Mononuclear cell (primary cell): Measurements from ENCODE around the gene MOV10. TPM values are rescaled to one million over a fixed set of nuclear protein-coding genes. Genes with fewer than 3 reads are reported as not detected.

Source experiments
- H3K27me3 ChIP-seq: 2 replicates; pipeline ENCODE4 v1.6.0; 2011; ENCODE audit warnings: low read length, control low read depth; ENCODE audit not compliant: insufficient read depth
- H3K4me1 ChIP-seq: 2 replicates; pipeline ENCODE4 v1.5.1; 2011; ENCODE audit warnings: mild to moderate bottlenecking, low read length, control low read depth; ENCODE audit not compliant: insufficient read depth
- H3K4me3 ChIP-seq: 2 replicates; pipeline ENCODE4 v1.5.1; 2011; ENCODE audit warnings: mild to moderate bottlenecking, low read length, moderate library complexity
- H3K9me3 ChIP-seq: 2 replicates; pipeline ENCODE4 v1.5.1; 2011; ENCODE audit warnings: low read depth, mild to moderate bottlenecking, control low read depth, low read length
- total RNA-seq: library from RNA; depleted of rRNA; stranded (reverse); fragments of >200 nt; gene quantifications from one replicate; pipeline ENCODE4 v1.2.3, GENCODE V29; 2012

MOV10 gene
- total RNA-seq, 1 donor = 27.2 TPM

DNA sequence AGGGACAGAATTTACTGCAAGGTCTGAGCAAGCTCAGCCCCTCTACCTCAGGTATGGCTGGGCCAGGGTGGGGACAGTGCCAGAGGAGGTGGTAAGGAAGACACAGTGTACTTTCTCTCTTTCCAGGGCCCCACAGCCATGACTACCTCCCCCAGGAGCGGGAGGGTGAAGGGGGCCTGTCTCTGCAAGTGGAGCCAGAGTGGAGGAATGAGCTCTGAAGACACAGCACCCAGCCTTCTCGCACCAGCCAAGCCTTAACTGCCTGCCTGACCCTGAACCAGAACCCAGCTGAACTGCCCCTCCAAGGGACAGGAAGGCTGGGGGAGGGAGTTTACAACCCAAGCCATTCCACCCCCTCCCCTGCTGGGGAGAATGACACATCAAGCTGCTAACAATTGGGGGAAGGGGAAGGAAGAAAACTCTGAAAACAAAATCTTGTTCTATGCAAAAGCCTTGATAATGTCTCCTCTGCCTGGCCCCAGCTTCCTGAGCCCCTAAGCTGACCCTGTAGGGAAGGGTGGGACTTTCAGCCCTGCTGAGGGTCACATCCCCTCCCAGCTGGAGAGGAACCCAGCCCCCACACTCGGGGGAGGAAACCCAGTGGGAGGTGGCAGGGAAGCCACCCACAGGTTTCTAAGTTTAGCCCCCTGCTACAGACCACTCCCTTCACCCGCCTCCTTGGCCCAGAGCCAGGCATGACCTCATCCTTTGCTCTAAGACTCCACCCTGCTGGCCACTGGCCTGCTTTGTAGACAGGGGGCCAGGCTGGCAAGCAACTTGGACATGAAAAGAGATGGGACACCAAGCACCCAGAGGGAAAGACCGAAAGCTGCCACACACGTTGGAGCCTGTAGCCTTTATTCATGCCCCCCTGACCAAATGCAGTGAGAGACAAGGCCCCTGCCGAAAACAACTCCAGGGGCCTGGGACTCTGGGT is 26.1 kb downstream of the MOV10 start:
- H3K4me3 ChIP-seq = no peak overlapping the region
- peaks cover 58% of the 10 kb centered on the region for H3K4me1 ChIP-seq

DNA sequence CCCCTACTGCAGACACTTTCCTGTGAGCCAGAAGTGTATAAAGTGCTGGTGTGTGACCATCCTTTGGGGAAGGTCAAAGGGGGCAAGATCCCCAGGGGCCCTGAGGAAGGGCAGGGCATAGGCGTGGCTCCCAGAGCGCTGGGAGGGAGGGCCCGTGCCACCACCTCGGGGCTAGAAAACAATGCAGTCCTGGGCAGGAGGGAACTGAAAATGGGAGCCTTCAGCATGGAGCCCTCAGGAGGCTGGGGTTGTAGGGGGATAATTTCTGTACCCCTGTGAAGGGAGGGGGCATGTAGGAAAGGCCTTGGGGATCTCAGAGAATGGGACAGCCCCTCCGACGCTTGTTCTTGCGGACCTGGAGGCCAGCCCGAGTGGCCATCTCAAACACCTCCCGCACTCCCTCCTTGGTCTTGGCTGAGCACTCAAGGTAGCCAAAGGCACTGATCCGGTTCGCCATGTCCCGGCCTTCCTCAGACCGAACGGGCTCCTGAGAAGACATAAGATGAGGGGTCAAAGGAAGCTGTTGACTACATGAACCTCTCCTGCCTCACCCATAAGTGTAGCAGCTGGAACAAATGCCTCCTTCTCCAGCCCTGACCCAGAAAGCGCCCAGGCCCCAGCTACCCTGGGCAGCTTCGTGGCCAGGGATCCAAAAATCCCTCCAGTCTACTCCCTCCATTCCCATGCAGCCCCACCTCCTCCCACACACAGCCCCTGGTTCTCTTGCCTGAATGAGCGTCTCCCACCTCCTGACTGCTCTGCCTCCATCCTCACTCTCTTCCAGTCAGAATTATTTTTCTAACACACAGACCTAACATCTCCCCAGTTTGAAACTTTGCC is 27.0 kb downstream of the MOV10 start:
- no peak overlapping the region for H3K4me3 ChIP-seq
- no peaks in the 10 kb centered on the region for H3K27me3 ChIP-seq
- no peaks in the 10 kb centered on the region for H3K9me3 ChIP-seq
- peaks cover 66% of the 10 kb centered on the region for H3K4me1 ChIP-seq

More for the DNA sequence above, 26.1 kb downstream of the MOV10 start:
- Histone ChIP-seq H3K27me3 (no peaks in the 10 kb centered on the region), H3K9me3 (no peaks in the 10 kb centered on the region)

- peaks cover 69% of the 10 kb centered on the region for H3K4me1 ChIP-seq
- no peaks in the 10 kb centered on the region for H3K27me3 ChIP-seq
- H3K9me3 ChIP-seq = no peaks in the 10 kb centered on the region
- no peak overlapping the region for H3K4me3 ChIP-seq
Measured at GRCh38 chr1:112702067-112702395, 27.6 kb downstream of the MOV10 start.

DNA sequence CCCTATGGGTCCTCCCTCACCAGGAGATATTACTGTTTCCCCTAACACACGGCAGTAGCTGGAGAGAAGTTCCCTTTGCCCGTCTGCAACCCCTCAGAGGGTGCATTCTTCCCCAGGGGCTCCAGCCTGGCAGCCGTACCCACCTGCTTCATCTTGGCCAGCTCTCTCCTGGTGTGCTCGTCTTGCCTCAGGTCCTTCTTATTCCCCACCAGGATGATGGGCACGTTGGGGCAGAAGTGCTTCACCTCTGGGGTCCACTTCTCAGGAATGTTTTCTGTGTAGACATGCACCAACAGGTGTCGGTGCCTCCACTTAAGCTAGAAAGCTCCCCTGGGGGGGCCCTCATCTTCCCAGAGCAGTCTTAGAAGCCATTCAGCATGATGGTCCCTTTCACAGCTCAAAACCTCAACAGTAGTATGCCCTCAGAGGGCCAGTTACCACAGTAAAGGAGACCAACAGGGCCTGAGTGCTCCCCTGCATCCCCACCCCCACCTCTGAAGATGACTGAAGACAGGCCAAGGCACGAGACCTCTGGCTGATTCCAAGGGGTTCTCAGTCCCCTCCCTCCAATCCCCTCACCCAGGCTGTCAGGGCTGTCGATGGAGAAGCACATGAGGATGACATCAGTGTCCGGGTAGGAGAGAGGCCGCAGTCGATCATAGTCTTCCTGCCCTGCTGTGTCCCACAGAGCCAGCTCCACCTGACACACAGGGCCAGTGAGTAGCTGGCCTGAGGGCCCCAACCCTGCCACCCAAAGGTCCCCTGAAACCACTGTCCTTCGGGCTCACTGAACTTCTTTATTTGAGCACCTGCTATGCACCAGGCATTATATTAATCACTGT is 28.2 kb downstream of the MOV10 start:
- H3K4me1 ChIP-seq = peaks cover 73% of the 10 kb centered on the region

GRCh38 chr1:112703706-112704105 is 29.2 kb downstream of the MOV10 start:
- Histone ChIP-seq H3K4me1 (peaks cover 73% of the 10 kb centered on the region), H3K9me3 (no peaks in the 10 kb centered on the region), H3K27me3 (no peaks in the 10 kb centered on the region), H3K4me3 (no peak overlapping the region)

More for the DNA sequence above, 28.2 kb downstream of the MOV10 start:
- no peaks in the 10 kb centered on the region for H3K9me3 ChIP-seq
- H3K4me3 ChIP-seq = no peak overlapping the region
- no peaks in the 10 kb centered on the region for H3K27me3 ChIP-seq

DNA sequence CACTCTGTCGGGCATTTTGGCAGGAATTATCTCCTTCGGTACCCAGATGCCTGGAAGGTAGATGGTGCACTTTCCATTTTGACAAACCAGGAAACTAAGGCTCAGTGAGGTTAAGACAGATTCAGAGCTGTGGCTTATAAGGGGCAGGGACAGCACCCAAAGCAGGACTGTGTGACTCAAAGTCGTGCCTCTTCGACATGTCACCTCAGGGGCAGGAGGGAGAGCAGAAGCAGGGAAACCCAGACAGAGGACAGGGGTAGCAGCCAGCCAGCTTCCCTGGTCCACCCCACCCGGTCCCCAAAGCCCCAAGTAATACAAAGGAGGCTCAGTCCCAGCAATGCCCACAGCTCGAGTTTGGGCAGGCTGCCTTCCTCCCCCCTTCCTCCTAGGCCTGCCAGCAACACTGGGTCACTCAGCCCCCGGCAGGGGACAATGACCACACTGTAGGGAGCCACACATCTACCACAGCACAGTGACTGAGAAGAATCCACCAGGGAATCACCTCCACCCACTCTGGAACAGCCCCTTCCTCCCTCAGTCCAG is 30.0 kb downstream of the MOV10 start:
- H3K4me3 ChIP-seq = no peak overlapping the region
- no peaks in the 10 kb centered on the region for H3K27me3 ChIP-seq
- no peaks in the 10 kb centered on the region for H3K9me3 ChIP-seq
- peaks cover 71% of the 10 kb centered on the region for H3K4me1 ChIP-seq

DNA sequence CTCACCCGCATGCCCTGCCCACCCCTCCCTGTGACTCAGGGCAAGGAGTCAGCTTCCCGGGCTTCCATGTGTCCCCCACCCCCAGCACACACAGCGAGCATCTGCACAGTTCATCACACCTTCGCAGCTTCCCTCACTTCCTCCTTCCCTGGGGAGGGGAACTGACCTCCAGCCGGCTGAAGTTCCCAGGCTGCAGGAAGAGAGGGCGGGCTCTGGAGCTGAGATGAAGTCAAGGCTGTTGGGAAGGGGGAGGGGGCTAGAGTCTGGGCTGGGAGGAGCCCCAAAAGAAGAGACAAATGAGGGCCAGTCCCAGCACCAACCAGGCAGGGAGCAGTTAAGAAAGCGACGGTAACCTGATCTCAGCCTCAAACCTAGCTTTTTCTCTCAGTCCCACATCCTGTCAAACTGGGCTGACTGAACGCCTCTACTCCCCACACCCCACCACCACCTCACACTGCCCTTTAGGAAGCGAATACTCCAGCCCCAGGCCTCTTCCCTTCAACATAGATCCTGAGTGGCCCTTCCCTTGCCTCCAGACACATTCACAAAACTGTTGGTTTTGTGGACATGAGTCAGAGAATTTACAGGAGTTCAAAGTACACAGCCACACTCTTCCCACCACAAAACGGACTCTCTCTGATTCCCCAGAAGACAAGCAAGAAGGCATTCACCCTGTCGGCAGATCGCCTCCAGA is 30.6 kb downstream of the MOV10 start:
- Histone ChIP-seq H3K9me3 (no peaks in the 10 kb centered on the region), H3K27me3 (no peaks in the 10 kb centered on the region), H3K4me3 (no peak overlapping the region), H3K4me1 (peaks cover 65% of the 10 kb centered on the region)

GRCh38 chr1:112706505-112707220 is 32.2 kb downstream of the MOV10 start, which contains the start of gene RHOC:
RHOC (minus strand) TSS chr1:112707127; CDS start chr1:112703799, 3,328 bp downstream.
- Histone ChIP-seq H3K27me3 (no peaks in the 10 kb centered on the region), H3K4me3 (peak within 1 kb of the TSS; percentile 42), H3K4me1 (peaks cover 49% of the 10 kb centered on the region), H3K9me3 (no peaks in the 10 kb centered on the region)

GRCh38 chr1:112707221-112708001 is 33.0 kb downstream of the MOV10 start:
- peak overlapping the region; percentile 42 for H3K4me3 ChIP-seq
- peaks cover 42% of the 10 kb centered on the region for H3K4me1 ChIP-seq
- no peaks in the 10 kb centered on the region for H3K27me3 ChIP-seq
- no peaks in the 10 kb centered on the region for H3K9me3 ChIP-seq

DNA sequence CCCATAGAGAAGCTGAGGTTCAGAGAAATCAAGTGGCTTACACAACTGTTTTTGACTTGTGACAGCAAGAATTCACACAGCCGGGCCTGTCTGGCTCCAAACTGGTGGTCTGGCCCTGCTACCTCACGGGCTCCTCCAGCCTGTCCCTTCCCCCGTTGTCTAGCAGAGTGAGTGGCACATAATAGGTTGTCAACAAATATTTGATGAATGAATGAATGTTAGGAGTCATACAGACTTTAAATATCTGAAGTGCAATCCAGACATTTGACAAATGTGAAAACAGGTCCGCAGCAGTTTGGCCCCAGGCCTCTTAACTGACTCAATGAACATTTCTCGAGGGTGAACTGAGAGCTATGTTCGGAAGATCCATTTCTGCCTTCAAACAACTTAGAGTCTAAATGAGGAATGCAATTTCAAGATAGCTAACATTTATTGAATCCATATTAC is 33.6 kb downstream of the MOV10 start:
- Histone ChIP-seq H3K27me3 (no peaks in the 10 kb centered on the region), H3K4me3 (no peak overlapping the region), H3K9me3 (no peaks in the 10 kb centered on the region), H3K4me1 (peaks cover 36% of the 10 kb centered on the region)

GRCh38 chr1:112708489-112708888 is 34.0 kb downstream of the MOV10 start:
- no peaks in the 10 kb centered on the region for H3K9me3 ChIP-seq
- H3K4me1 ChIP-seq = peaks cover 37% of the 10 kb centered on the region

DNA sequence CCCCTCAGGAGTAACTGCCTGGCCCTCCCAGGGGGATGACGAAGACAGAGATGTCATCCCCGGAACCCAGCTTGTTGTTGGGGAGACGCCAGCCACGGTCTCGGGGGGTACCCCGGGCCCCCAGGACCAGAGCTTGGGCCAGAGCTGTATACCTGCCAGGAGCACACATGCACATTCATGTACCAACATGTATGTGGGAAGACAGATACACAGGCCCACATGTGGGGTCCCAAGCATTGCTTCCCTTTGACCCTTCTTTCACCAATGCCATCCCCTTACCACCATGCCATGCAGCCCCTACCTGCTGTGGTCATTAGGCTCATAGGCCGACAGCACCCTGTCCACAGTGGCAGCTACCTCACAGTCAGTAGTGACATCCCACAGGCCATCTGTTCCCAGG is 35.7 kb downstream of the MOV10 start:
- Histone ChIP-seq H3K4me1 (peaks cover 36% of the 10 kb centered on the region), H3K4me3 (no peak overlapping the region), H3K27me3 (no peaks in the 10 kb centered on the region), H3K9me3 (no peaks in the 10 kb centered on the region)

More at GRCh38 chr1:112708489-112708888, 34.0 kb downstream of the MOV10 start:
- no peak overlapping the region for H3K4me3 ChIP-seq
- H3K27me3 ChIP-seq = no peaks in the 10 kb centered on the region

DNA sequence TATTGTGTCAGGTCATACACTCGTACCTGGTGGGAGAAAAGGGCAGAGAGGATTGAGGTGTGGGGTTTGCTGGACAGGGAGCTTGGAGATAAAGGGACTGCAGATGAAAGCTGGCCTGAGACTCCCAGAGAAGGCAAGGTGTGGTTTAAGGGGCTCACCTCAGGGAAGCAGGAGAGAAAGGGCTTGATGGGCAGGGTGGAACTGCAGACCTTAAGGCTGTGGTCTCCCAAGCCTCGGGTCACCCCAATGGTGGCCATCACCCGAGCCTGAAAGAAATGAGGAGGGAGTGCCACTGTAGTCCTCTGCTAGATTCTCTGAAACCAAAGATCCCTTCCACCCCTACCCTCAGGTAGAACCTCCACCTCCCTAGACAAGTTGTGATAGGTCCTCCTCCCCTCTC is 36.1 kb downstream of the MOV10 start:
- Histone ChIP-seq H3K9me3 (no peaks in the 10 kb centered on the region), H3K4me1 (peaks cover 34% of the 10 kb centered on the region), H3K4me3 (no peak overlapping the region), H3K27me3 (no peaks in the 10 kb centered on the region)
